Measurements from ENCODE around the gene FCN1.

DNA sequence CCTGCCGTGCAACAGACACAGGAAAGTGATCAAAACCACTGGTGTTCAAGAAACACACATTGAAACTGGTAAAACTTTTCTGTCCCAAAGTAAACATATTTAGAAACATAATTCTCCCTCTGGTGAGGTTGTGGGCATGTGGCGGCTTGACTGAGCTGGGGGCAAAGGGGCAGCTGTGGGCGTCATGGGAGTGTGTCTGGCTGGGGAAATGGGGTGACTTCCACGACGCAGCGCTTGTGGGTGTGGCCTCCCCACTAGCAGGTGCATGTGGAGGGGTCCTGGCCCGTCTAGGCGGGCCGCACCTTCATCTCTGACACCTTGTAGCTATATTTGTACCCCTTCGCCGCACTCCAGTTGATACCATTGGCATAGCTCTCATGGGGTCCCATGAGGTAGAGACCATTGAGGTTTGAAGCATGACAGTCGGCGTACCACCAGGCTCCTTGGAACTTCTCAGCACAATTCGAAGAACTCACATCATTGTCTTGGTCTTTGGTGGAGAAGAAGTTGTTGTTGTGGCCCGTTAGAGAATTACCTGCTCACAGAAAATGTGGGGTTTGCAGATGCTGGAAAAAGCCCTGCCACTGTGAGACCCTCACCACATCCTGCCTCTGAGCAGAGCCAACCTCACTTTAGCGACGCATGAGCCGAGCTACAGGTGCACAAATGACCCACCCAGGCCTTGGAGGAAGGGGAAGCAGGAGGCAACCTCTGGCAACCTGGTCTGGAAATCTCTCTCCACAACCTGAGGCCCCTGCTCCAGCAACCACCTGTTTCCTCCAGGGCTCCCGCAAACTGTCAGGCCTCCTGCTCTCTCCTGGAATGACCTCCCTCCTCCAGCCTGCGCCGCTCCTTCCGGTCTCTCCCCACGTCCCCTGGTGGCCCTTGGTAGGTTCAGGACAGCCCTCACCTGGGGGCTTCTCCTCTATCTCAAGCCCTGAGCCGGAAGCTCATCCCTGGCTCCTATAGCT, 7.9 kb downstream of the FCN1 start:
- TF ChIP-seq, protein P1, sequence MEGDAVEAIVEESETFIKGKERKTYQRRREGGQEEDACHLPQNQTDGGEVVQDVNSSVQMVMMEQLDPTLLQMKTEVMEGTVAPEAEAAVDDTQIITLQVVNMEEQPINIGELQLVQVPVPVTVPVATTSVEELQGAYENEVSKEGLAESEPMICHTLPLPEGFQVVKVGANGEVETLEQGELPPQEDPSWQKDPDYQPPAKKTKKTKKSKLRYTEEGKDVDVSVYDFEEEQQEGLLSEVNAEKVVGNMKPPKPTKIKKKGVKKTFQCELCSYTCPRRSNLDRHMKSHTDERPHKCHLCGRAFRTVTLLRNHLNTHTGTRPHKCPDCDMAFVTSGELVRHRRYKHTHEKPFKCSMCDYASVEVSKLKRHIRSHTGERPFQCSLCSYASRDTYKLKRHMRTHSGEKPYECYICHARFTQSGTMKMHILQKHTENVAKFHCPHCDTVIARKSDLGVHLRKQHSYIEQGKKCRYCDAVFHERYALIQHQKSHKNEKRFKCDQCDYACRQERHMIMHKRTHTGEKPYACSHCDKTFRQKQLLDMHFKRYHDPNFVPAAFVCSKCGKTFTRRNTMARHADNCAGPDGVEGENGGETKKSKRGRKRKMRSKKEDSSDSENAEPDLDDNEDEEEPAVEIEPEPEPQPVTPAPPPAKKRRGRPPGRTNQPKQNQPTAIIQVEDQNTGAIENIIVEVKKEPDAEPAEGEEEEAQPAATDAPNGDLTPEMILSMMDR (IDR thresholded peaks at IDR 0.05): no peak
- TF ChIP-seq POLR2A (IDR thresholded peaks at IDR 0.05): no peak
